Adrenal gland (tissue), 19 donors: Measurements from ENCODE around the gene CSHL1. TPM values are rescaled to one million over a fixed set of nuclear protein-coding genes. Genes with fewer than 3 reads are reported as not detected.

Source experiments
- DNase-seq, 7 donors: peaks; one replicate each; pipeline ENCODE4 v3.0.0-alpha.2; 2019 to 2020
- H3K27ac ChIP-seq, 5 donors: fragments of 200-600 bp; sonication (generic) in 4 of 5; 1 replicate in 3 of 5; 2 replicates in 2 of 5; pipeline versions ENCODE4 v1.5.1 to v1.8.0; 2016 to 2020; ENCODE audit warnings: mild to moderate bottlenecking in 1 of 5
- H3K27me3 ChIP-seq: fragments of 200-600 bp; 2 replicates; pipeline ENCODE4 v1.8.0; 2021
- H3K36me3 ChIP-seq, 2 donors: fragments of 200-600 bp; replicated peaks in 1 of 2; 1 replicate in 1 of 2; 2 replicates in 1 of 2; pipeline versions ENCODE4 v1.5.1 to v1.8.0; 2018 to 2022
- H3K4me1 ChIP-seq, 2 donors: fragments of 200-600 bp; replicated peaks in 1 of 2; 1 replicate in 1 of 2; 2 replicates in 1 of 2; pipeline versions ENCODE4 v1.5.1 to v1.8.0; 2018 to 2021
- H3K4me3 ChIP-seq, 4 donors: fragments of 200-600 bp; sonication (generic) in 3 of 4; one replicate each; pipeline ENCODE4 v1.5.1; 2016 to 2018
- H3K9me3 ChIP-seq, 3 donors: fragments of 200-600 bp; sonication (generic) in 1 of 3; replicated peaks in 1 of 3; 1 replicate in 2 of 3; 2 replicates in 1 of 3; pipeline versions ENCODE4 v1.5.1 to v1.8.0; 2016 to 2021
- CTCF ChIP-seq, 6 experiments: fragments of 450-650 bp in 4 of 6; fragments of 200-600 bp in 2 of 6; sonication (generic) in 1 of 6; IDR thresholded peaks; 1 replicate in 5 of 6; 2 replicates in 1 of 6; pipeline versions ENCODE4 v1.5.1 to v1.8.0; 2016 to 2021; ENCODE audit warnings: antibody characterized with exemption in 6 of 6, mild to moderate bottlenecking in 2 of 6, moderate library complexity in 1 of 6
- POLR2A ChIP-seq, 2 donors: fragments of 450-650 bp; IDR thresholded peaks; one replicate each; pipeline ENCODE4 v1.6.1; 2017; ENCODE audit warnings: antibody characterized with exemption in 2 of 2, mild to moderate bottlenecking in 2 of 2, moderate library complexity in 1 of 2
- WGBS, 4 donors: extraction: QIAGEN DNeasy Blood & Tissue Kit in 2 of 4; methylation state at CpG; one replicate each; pipeline versions ENCODE4 v1.1.5 to v1.1.7; 2013 to 2017; 5-methylcytosine and 5-hydroxymethylcytosine counted together
- intact Hi-C, 2 donors: fragments of 100-400 bp; cut with DNase I; formaldehyde crosslinking; loops; one replicate each; pipeline versions ENCODE4 v1.14.1 to v1.15.0; 2022 to 2023
- long read RNA-seq, 10 donors: library from polyadenylated mRNA in 3 of 10; unstranded in 2 of 10; stranded (forward) in 1 of 10; transcript quantifications; one replicate each; pipeline ENCODE4 v2.0.0 and lab custom pipeline, GENCODE V29; 2021 to 2026
- polyA plus RNA-seq, 3 donors: library from polyadenylated mRNA; stranded (reverse); fragments of 200-250 nt in 2 of 3; fragments of 350-450 nt in 1 of 3; fragmentation: Illumina TruSeq in 1 of 3; extraction: RNeasy Lipid Tissue Mini Kit (QIAGEN cat#74804) in 1 of 3; gene quantifications; one replicate each; pipeline ENCODE4 v1.2.3, GENCODE V29; 2013 to 2014
- total RNA-seq, 9 donors: library from RNA; depleted of rRNA in 4 of 9; stranded (reverse); fragments of >200 nt in 4 of 9; fragments of 120-200 nt in 1 of 9; fragmentation: NEBNext Ultra II Directional in 1 of 9; extraction: Animal tissue kit (Norgen Biotek cat#: 25700) in 1 of 9; gene quantifications; one replicate each; pipeline versions ENCODE4 v1.1.0 to v1.2.4, GENCODE V29; 2013 to 2023
- donor health status: healthy with polysubstance abuse.
- donor health status: Bipolar disorder and iron deficiency.
- donor health status: DM: yes; HTN: yes; CAD: no.
- donor health status: DM: no; HTN: no; CAD: no.
- donor health status: DM: no; HTN: no; CAD: no.
- donor health status: DM: yes; HTN: yes; CAD: no.

The CSHL1 gene
- total RNA-seq: not detected
- polyA plus RNA-seq: not detected
- long read RNA-seq, donor 1: 0 reads
- long read RNA-seq, donor 2: 0 reads
- long read RNA-seq, donor 3: 0 reads
- long read RNA-seq, donor 4: 0 reads
- long read RNA-seq, donor 5: 0 reads
- long read RNA-seq, donor 6: 0 reads
- long read RNA-seq, donor 7: 0 reads
- long read RNA-seq, donor 8: 0 reads
- long read RNA-seq, donor 9: 0 reads
- long read RNA-seq, donor 10: 0 reads

GRCh38 chr17:63911041-63911635, at the start of gene CSHL1:
CSHL1 (minus strand) TSS chr17:63911258; CDS start chr17:63911196, 62 bp downstream.
- TF ChIP-seq CTCF (IDR thresholded peaks at IDR 0.05) (no peak), POLR2A (IDR thresholded peaks at IDR 0.05) (no peak)
- Histone ChIP-seq H3K27ac (no peak within 1 kb of the TSS), H3K4me1 (no peaks in the 10 kb centered on the region), H3K4me3 (no peak within 1 kb of the TSS), H3K27me3 (peaks cover 4% of the 10 kb centered on the region), H3K9me3 (no peaks in the 10 kb centered on the region), H3K36me3 (no peaks in the 10 kb centered on the region)
- WGBS, 4 donors: 57 to 75% (median 66%) methylated on average over 12 to 15 of the region's 15 CpGs
- intact Hi-C loops: loop anchor here (10.0 kb wide), 2 partner anchors 114 to 374 kb away; partner anchors contain the start of gene ICAM2 (in 1 of the 2)
- no peak for DNase-seq

GRCh38 chr17:63960430-63960829, 49.4 kb upstream of the CSHL1 start:
- no peak for DNase-seq
- Histone ChIP-seq H3K27ac (no peak overlapping the region), H3K4me3 (no peak overlapping the region), H3K36me3 (no peaks in the 10 kb centered on the region), H3K27me3 (no peaks in the 10 kb centered on the region), H3K9me3 (no peaks in the 10 kb centered on the region), H3K4me1 (peaks cover 0 to 13% of the 10 kb centered on the region in 2 donors)
- 76 to 83% (median 80%) methylated on average over 7 of the region's 7 CpGs for WGBS, 4 donors
- no peak for TF ChIP-seq CTCF (IDR thresholded peaks at IDR 0.05)
- TF ChIP-seq POLR2A (IDR thresholded peaks at IDR 0.05): no peak
- intact Hi-C loops: no loop called here

- Histone ChIP-seq H3K27me3 (no peaks in the 10 kb centered on the region), H3K9me3 (no peaks in the 10 kb centered on the region), H3K36me3 (no peaks in the 10 kb centered on the region), H3K27ac (no peak overlapping the region), H3K4me1 (peaks cover 0 to 13% of the 10 kb centered on the region in 2 donors), H3K4me3 (no peak overlapping the region)
- intact Hi-C loops: no loop called here
- 84 to 100% (median 89%) methylated on average over 5 to 9 of the region's 9 CpGs for WGBS, 4 donors
- DNase-seq: no peak
- TF ChIP-seq CTCF (IDR thresholded peaks at IDR 0.05): no peak
- no peak for TF ChIP-seq POLR2A (IDR thresholded peaks at IDR 0.05)
These were observed 48.9 kb upstream of the CSHL1 start for GRCh38 chr17:63960006-63960405.

GRCh38 chr17:63956296-63956920, 45.4 kb upstream of the CSHL1 start:
- no peaks in the 10 kb centered on the region for H3K27me3 ChIP-seq
- TF ChIP-seq CTCF (IDR thresholded peaks at IDR 0.05) (no peak), POLR2A (IDR thresholded peaks at IDR 0.05) (no peak)
- 76 to 85% (median 83%) methylated on average over 5 of the region's 5 CpGs for WGBS, 4 donors
- H3K4me1 ChIP-seq: peaks cover 0 to 5% of the 10 kb centered on the region in 2 donors
- DNase-seq: peak in 6 of 7 donors; percentile 61 to 78 (median 72)
- no peak overlapping the region for H3K4me3 ChIP-seq
- intact Hi-C loops: no loop called here
- peak overlapping the region in 1 of 5 donors; percentile 61 for H3K27ac ChIP-seq
- H3K36me3 ChIP-seq: no peaks in the 10 kb centered on the region
- H3K9me3 ChIP-seq: no peaks in the 10 kb centered on the region
